Chondrocyte (in vitro differentiated cells): Measurements from ENCODE around the gene MPV17L2. TPM values are rescaled to one million over a fixed set of nuclear protein-coding genes. Genes with fewer than 3 reads are reported as not detected.

Experiments used
- DNase-seq: peaks from one replicate; pipeline ENCODE4 v3.0.0; 2021; ENCODE audit warnings: mixed read lengths, low spot score
- H3K27ac Mint-ChIP-seq: one replicate; pipeline ENCODE4 v1.8.0; 2021; ENCODE audit warnings: mild to moderate bottlenecking, moderate library complexity, mixed read lengths; ENCODE audit not compliant: unreplicated experiment
- H3K27me3 Mint-ChIP-seq: 2 replicates; pipeline ENCODE4 v1.8.0; 2021; ENCODE audit warnings: low read depth, mixed read lengths
- H3K36me3 Mint-ChIP-seq: 2 replicates; pipeline ENCODE4 v1.8.0; 2021; ENCODE audit warnings: low read depth, mixed read lengths
- H3K4me1 Mint-ChIP-seq: 2 replicates; pipeline ENCODE4 v1.8.0; 2021; ENCODE audit warnings: low read depth, mild to moderate bottlenecking, mixed read lengths
- H3K4me3 Mint-ChIP-seq: one replicate; pipeline ENCODE4 v1.8.0; 2021; ENCODE audit warnings: mild to moderate bottlenecking, moderate library complexity, mixed read lengths; ENCODE audit not compliant: unreplicated experiment
- H3K9me3 Mint-ChIP-seq: 2 replicates; pipeline ENCODE4 v1.8.0; 2021; ENCODE audit warnings: low read depth, mixed read lengths
- CTCF ChIP-seq: fragments of 200-600 bp; sonication (generic); IDR thresholded peaks from 2 replicates; pipeline ENCODE4 v1.5.0; 2021; ENCODE audit warnings: antibody characterized with exemption, mild to moderate bottlenecking, moderate library complexity
- total RNA-seq: library from RNA; stranded (reverse); gene quantifications from 3 replicates; pipeline ENCODE4 v1.2.1, GENCODE V29; 2021

The MPV17L2 gene
- total RNA-seq, 1 donor from 2014 or later, result 10.9 TPM

GRCh38 chr19:18172331-18173053, 20.5 kb upstream of the MPV17L2 start:
- Mint-ChIP-seq H3K4me3 (no peak overlapping the region), H3K27me3 (peaks cover 7% of the 10 kb centered on the region), H3K9me3 (no peaks in the 10 kb centered on the region), H3K27ac (no peak overlapping the region), H3K36me3 (peaks cover 15% of the 10 kb centered on the region), H3K4me1 (peaks cover 8% of the 10 kb centered on the region)
- no peak for TF ChIP-seq CTCF
- no peak for DNase-seq

- DNase-seq, result no peak
- peaks cover 8% of the 10 kb centered on the region for H3K4me1 Mint-ChIP-seq
- peaks cover 7% of the 10 kb centered on the region for H3K27me3 Mint-ChIP-seq
- peaks cover 11% of the 10 kb centered on the region for H3K36me3 Mint-ChIP-seq
- H3K9me3 Mint-ChIP-seq, result no peaks in the 10 kb centered on the region
- no peak overlapping the region for H3K27ac Mint-ChIP-seq
- peak overlapping the region; percentile 77 for H3K4me3 Mint-ChIP-seq
- TF ChIP-seq CTCF, result no peak
These were observed 19.9 kb upstream of the MPV17L2 start for GRCh38 chr19:18173054-18173571.

GRCh38 chr19:18173572-18174288, 19.3 kb upstream of the MPV17L2 start, which contains the start of gene IFI30:
Gene IFI30, plus strand, starts transcription at chr19:18173813. Its CDS starts 29 bp downstream, at chr19:18173842.
- no peak for DNase-seq
- peaks cover 8% of the 10 kb centered on the region for H3K4me1 Mint-ChIP-seq
- H3K36me3 Mint-ChIP-seq, result peaks cover 8% of the 10 kb centered on the region
- H3K4me3 Mint-ChIP-seq, result peak within 1 kb of the TSS; percentile 77
- TF ChIP-seq CTCF, result peak; percentile 19
- H3K9me3 Mint-ChIP-seq, result no peaks in the 10 kb centered on the region
- no peak within 1 kb of the TSS for H3K27ac Mint-ChIP-seq
- H3K27me3 Mint-ChIP-seq, result peaks cover 7% of the 10 kb centered on the region

- no peak for DNase-seq
- Mint-ChIP-seq H3K4me1 (peaks cover 8% of the 10 kb centered on the region), H3K36me3 (peaks cover 6% of the 10 kb centered on the region), H3K4me3 (no peak overlapping the region), H3K27me3 (peaks cover 7% of the 10 kb centered on the region), H3K27ac (no peak overlapping the region), H3K9me3 (no peaks in the 10 kb centered on the region)
- TF ChIP-seq CTCF, result no peak
These were observed 18.0 kb upstream of the MPV17L2 start for GRCh38 chr19:18174983-18175382.
